Ovary (tissue), 9 donors: ENCODE measurements around the gene CTTN. TPM values are rescaled to one million over a fixed set of nuclear protein-coding genes. Genes with fewer than 3 reads are reported as not detected.

Experiments
- DNase-seq, 5 donors: peaks; one replicate each; pipeline ENCODE4 v3.0.0-alpha.2; 2019 to 2020
- H3K27ac ChIP-seq, 2 donors: fragments of 200-600 bp; one replicate each; pipeline versions ENCODE4 v1.5.1 to v1.8.0; 2019 to 2022
- H3K27me3 ChIP-seq: fragments of 200-600 bp; one replicate; pipeline ENCODE4 v1.8.0; 2022
- H3K36me3 ChIP-seq: fragments of 200-600 bp; sonication (generic); one replicate; pipeline ENCODE4 v1.5.1; 2019
- H3K4me1 ChIP-seq: one replicate; pipeline ENCODE4 v1.8.1; 2013; ENCODE audit warnings: mild to moderate bottlenecking, moderate library complexity; ENCODE audit not compliant: insufficient read depth
- H3K4me3 ChIP-seq: fragments of 200-600 bp; sonication (generic); one replicate; pipeline ENCODE4 v1.5.1; 2017
- H3K9me3 ChIP-seq, 2 donors: fragments of 200-600 bp in 1 of 2; sonication (generic) in 1 of 2; one replicate each; pipeline versions ENCODE4 v1.5.1 to v1.8.1; 2013 to 2019; ENCODE audit warnings: mild to moderate bottlenecking in 1 of 2, moderate library complexity in 1 of 2
- CTCF ChIP-seq, 3 donors: fragments of 450-650 bp in 2 of 3; fragments of 200-600 bp in 1 of 3; IDR thresholded peaks; one replicate each; pipeline versions ENCODE4 v1.5.1 to v1.8.0; 2016 to 2022; ENCODE audit warnings: antibody characterized with exemption in 3 of 3, mild to moderate bottlenecking in 1 of 3
- EP300 ChIP-seq: sonication (generic); formaldehyde crosslinking; IDR thresholded peaks from one replicate; pipeline ENCODE4 v1.6.1; 2017; ENCODE audit warnings: antibody characterized with exemption
- POLR2A ChIP-seq: fragments of 450-650 bp; IDR thresholded peaks from one replicate; pipeline ENCODE4 v1.6.1; 2017; ENCODE audit warnings: antibody characterized with exemption, mild to moderate bottlenecking, moderate library complexity
- WGBS, 3 donors: extraction: QIAGEN DNeasy Blood & Tissue Kit in 1 of 3; methylation state at CpG; one replicate each; pipeline versions ENCODE4 v1.1.5 to v1.1.7; 2013 to 2017; 5-methylcytosine and 5-hydroxymethylcytosine counted together
- intact Hi-C, 4 donors: fragments of 100-400 bp; cut with DNase I; formaldehyde crosslinking; loops; one replicate each; pipeline versions ENCODE4 v1.11.0 to v1.15.1; 2022 to 2023
- polyA plus RNA-seq, 2 donors: library from polyadenylated mRNA; stranded (reverse); fragments of 200-250 nt in 1 of 2; fragments of 350-450 nt in 1 of 2; fragmentation: Illumina TruSeq in 1 of 2; extraction: RNeasy Lipid Tissue Mini Kit (QIAGEN cat#74804) in 1 of 2; gene quantifications; one replicate each; pipeline ENCODE4 v1.2.3, GENCODE V29; 2013 to 2014
- total RNA-seq, 7 donors: library from RNA; depleted of rRNA in 2 of 7; stranded (reverse); fragments of >200 nt in 2 of 7; fragmentation: NEBNext Ultra II Directional in 3 of 7; extraction: Animal tissue kit (Norgen Biotek cat#: 25700) in 3 of 7; gene quantifications; one replicate each; pipeline versions ENCODE4 v1.1.0 to v1.2.4, GENCODE V29; 2016 to 2023
- donor health status: DM: no; HTN: no; CAD: no; lungs with moderate emphysema.
- donor health status: DM: no; HTN: no; CAD: no.
- donor health status: Bipolar disorder and iron deficiency.
- donor health status: DM: yes; HTN: yes; CAD: no.
- donor health status: DM: no; HTN: no; CAD: no.
- donor health status: DM: yes; HTN: yes; CAD: no.

CTTN gene
- total and polyA plus RNA-seq, 9 donors: 129 to 321 (median 205) TPM

GRCh38 chr11:70473873-70474690 is 75.8 kb downstream of the CTTN start:
- no peak overlapping the region for H3K4me3 ChIP-seq
- no peak for DNase-seq
- 77 to 83% (median 83%) methylated on average over 18 of the region's 18 CpGs for WGBS, 3 donors
- H3K27ac ChIP-seq: no peak overlapping the region
- no peaks in the 10 kb centered on the region for H3K36me3 ChIP-seq
- intact Hi-C loops: no loop called here
- no peaks in the 10 kb centered on the region for H3K9me3 ChIP-seq
- TF ChIP-seq EP300: no peak
- no peak for TF ChIP-seq POLR2A
- TF ChIP-seq CTCF (IDR thresholded peaks at IDR 0.05): no peak
- H3K27me3 ChIP-seq: no peaks in the 10 kb centered on the region
- H3K4me1 ChIP-seq: no peaks in the 10 kb centered on the region

- H3K36me3 ChIP-seq: no peaks in the 10 kb centered on the region
- H3K27me3 ChIP-seq: no peaks in the 10 kb centered on the region
- 76 to 83% (median 82%) methylated on average over 8 of the region's 8 CpGs for WGBS, 3 donors
- H3K4me3 ChIP-seq: no peak overlapping the region
- intact Hi-C loops: no loop called here
- no peak overlapping the region for H3K27ac ChIP-seq
- TF ChIP-seq CTCF (IDR thresholded peaks at IDR 0.05) (no peak), POLR2A (no peak), EP300 (no peak)
- H3K9me3 ChIP-seq: no peaks in the 10 kb centered on the region
- no peak for DNase-seq
- no peaks in the 10 kb centered on the region for H3K4me1 ChIP-seq
These were observed 76.4 kb downstream of the CTTN start for GRCh38 chr11:70474710-70475109.

GRCh38 chr11:70476669-70477068 is 78.3 kb downstream of the CTTN start:
- WGBS, 3 donors: 78 to 84% (median 79%) methylated on average over 4 of the region's 4 CpGs
- no peak for DNase-seq

GRCh38 chr11:70477176-70477575 is 78.8 kb downstream of the CTTN start:
- intact Hi-C loops: no loop called here
- DNase-seq: no peak
- no peak for TF ChIP-seq CTCF (IDR thresholded peaks at IDR 0.05)
- TF ChIP-seq EP300: no peak
- TF ChIP-seq POLR2A: no peak
- Histone ChIP-seq H3K27me3 (no peaks in the 10 kb centered on the region), H3K4me1 (no peaks in the 10 kb centered on the region), H3K9me3 (no peaks in the 10 kb centered on the region), H3K27ac (no peak overlapping the region), H3K36me3 (no peaks in the 10 kb centered on the region), H3K4me3 (no peak overlapping the region)
- WGBS, 3 donors: 83 to 92% (median 85%) methylated on average over 6 of the region's 6 CpGs

More at GRCh38 chr11:70476669-70477068, 78.3 kb downstream of the CTTN start:
- intact Hi-C loops: no loop called here
- Histone ChIP-seq H3K27me3 (no peaks in the 10 kb centered on the region), H3K4me3 (no peak overlapping the region), H3K36me3 (no peaks in the 10 kb centered on the region), H3K27ac (no peak overlapping the region), H3K4me1 (no peaks in the 10 kb centered on the region), H3K9me3 (no peaks in the 10 kb centered on the region)
- TF ChIP-seq EP300: no peak
- no peak for TF ChIP-seq POLR2A

- Histone ChIP-seq H3K27ac (no peak overlapping the region), H3K9me3 (no peaks in the 10 kb centered on the region), H3K4me3 (no peak overlapping the region), H3K36me3 (no peaks in the 10 kb centered on the region), H3K4me1 (peaks cover 1% of the 10 kb centered on the region), H3K27me3 (no peaks in the 10 kb centered on the region)
- intact Hi-C loops: no loop called here
- no peak for DNase-seq
- TF ChIP-seq EP300 (no peak), CTCF (IDR thresholded peaks at IDR 0.05) (no peak)
- 44 to 57% (median 56%) methylated on average over 10 of the region's 10 CpGs for WGBS, 3 donors
These were observed 79.3 kb downstream of the CTTN start for GRCh38 chr11:70477609-70478008.
